GM19467 (cell line): Measurements from ENCODE around the gene RELL1.
"Not testable (repeated sequence)": the region's sequence is repeated elsewhere in the genome, so short reads cannot be mapped to it uniquely, and the experiment has no call there.

Experiments used
- ATAC-seq: cut with Tn5 transposase; IDR thresholded peaks from one replicate; pipeline ENCODE4 v1.9.1; 2021; ENCODE audit warnings: mild to moderate bottlenecking, moderate library complexity; ENCODE audit not compliant: unreplicated experiment

Gene RELL1

GRCh38 chr4:37693450-37694190, 7.4 kb upstream of the RELL1 start:
- ATAC-seq: no peak

GRCh38 chr4:37693030-37693429, 6.9 kb upstream of the RELL1 start:
- ATAC-seq: no peak

DNA sequence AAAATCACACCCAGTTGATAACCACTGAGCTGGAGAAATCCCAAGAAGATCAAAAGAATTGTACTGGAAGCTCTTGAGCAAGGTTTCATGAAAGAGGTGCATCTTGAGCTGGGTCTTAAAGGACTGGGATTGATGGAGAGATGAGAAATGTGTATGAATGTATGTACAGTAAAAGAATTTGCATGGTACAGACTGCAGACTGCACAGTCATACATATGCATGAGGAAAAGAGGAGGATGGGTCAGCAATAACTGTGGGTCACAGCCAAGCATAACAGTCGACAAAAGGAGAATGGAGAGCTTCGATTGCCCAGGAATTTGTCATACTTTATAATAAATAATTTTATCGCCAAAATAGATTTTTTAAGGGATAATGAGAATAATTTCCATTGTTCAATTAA, 4.8 kb upstream of the RELL1 start:
- ATAC-seq: no peak

- no peak for ATAC-seq
Observed at GRCh38 chr4:37689353-37690095, 3.3 kb upstream of the RELL1 start.

DNA sequence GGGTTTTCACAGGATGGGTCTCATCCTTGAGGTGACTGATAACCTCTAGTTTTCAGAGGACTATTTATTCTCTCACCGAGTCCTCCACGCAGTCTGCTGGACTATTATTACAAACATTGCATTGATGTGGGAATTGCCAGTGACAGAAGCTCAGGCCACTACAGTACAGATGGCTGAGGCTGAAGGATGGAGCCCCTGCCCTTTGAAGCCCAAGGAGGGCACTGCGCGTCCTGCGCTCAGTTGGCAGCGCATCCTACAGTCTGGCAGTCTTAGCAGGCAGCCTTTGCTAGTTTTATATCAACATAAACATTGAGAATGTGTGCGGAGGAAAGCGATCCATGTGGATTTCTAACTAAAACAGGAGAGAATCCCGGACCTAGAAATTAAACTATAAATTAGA, 1.5 kb upstream of the RELL1 start:
- no peak for ATAC-seq

DNA sequence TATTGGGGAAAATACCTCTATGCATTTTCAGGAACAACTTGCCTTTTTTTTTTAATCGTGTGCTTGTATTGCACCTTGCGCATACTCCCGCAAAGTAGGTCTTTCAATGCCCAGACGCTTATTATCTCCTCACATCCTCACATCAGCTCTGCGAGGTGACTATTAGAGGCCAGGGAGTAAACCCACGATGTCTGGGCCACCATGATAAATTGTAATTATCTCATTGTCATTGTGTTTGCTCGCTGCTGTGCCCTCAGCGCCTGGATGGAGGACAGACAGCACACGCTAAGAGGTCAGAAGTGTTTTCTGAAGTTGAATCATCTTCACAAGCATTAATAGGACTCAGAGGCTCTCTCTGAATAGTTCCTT, 1.0 kb upstream of the RELL1 start:
- ATAC-seq: no peak

DNA sequence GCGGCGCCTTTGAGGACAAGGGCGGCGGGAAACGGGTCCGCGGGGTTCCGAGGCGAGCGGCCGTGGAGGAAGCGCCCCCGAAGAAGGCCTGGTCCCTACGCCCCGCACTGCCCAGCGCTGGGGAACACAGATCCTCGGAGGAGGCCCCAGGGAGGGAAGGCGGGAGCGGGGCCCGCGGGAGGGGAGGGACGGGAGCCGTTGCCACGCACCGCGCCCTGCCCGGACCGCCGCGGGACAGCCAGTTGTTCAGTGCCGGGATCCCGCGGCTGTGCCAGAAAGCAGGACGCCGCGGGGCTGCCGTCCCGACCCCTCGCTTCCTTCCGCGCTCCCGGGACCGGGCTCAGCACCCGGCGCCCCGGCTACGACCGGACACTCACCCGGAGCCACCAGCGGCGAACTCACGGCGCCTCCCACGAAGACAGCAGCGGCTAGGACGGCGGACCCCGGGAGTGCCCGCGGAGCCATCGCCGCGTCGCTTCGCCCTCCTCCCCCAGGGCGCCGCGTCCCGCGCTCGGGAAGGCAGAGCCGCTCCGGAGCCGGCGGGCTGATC, 278 bp downstream of the RELL1 start:
- peak; percentile 15 for ATAC-seq

DNA sequence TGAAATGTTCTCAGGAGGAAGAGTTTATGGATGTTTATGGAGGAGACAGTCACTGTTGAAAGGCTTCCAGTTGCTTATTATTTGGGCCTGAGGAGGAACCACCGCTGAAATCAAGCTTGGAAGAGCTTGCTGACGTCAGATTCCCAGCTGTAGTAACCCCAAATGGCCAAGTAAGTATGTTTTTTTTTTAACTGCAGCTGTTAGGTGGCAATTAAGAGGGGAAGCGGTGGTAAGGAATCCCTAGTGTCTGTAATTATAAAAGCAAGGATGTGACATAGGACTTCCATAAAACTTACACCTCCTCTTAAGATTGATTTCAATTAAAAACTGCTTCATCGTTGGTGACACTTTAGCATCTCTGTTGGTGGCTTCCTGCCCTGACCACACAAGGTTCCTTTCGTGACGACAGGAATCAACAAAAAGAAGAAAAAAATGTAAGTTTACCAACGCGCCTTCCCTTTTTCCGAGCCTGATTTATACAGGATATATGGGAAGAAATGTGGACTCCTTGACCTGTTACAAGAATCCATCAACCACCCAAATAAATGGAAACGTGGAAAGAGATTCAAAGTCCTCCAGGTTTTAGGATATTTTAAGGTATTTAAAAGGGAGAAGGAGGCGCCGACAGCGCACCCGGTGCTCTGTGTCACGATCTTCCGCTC, 884 bp downstream of the RELL1 start:
- ATAC-seq: no peak

- ATAC-seq: no peak
Observed at GRCh38 chr4:37684154-37684553, 2.0 kb downstream of the RELL1 start.

GRCh38 chr4:37682701-37683401, 3.3 kb downstream of the RELL1 start:
- ATAC-seq: peak; percentile 22

- ATAC-seq: no peak
Observed at GRCh38 chr4:37680089-37680488, 6.1 kb downstream of the RELL1 start.

DNA sequence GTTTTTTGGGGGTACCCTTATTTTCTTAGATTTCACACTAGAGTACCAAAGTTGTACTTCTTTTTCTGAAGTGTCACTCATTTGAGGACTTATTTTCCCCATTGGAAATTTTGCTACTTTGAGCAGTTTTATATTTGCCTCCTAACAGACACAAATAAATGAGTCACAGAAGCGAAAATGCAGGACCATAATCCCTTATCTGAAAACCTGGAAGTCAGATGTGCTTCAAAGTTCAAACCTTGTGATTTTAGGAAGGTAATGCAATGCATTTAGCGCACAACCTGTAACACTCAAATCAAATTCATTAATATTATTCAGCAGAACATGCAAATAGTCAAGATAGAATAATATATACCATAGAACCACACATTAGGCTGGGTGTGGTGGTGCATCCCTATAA, 6.9 kb downstream of the RELL1 start:
- no peak for ATAC-seq

DNA sequence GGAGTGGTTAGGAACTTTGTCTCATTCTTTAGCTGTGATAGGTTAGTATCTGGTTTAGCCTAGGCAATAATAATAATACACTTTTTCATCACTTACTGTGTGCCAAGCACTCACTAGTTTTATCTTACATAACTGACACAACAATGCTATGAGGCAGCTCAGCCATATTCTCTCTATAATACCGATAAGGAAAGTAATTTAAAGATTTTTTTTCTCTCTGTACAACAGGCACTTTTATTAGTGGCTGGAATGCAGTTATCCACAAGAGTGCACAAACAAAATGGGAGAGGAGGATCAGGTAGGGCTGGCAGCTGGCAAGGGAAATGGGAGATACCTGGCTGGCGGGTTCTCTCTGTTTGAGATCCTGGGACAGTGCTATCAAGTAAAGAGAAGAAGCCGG, 7.6 kb downstream of the RELL1 start:
- ATAC-seq: no peak

GRCh38 chr4:37675587-37676290, 10.4 kb downstream of the RELL1 start:
- ATAC-seq: peak; percentile 94

DNA sequence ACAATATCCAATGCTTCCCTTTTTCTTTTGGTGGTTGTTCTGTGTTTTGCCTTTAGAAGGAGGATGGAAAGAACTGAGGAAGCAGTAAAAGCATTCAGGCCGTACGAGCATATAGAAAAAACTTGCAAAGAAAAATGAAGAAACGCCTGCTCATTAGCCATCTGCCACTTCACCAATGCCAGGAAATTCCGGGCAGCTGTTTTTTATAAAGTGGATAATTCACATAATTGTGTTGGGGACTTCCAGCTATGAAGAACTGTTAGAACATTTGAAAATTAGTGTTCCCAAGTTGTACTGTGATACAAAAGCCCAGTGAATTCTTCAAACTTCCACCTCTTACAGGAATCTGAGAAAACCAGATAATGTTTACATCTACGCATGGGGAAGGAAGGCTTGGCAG, 11.7 kb downstream of the RELL1 start:
- ATAC-seq: no peak

DNA sequence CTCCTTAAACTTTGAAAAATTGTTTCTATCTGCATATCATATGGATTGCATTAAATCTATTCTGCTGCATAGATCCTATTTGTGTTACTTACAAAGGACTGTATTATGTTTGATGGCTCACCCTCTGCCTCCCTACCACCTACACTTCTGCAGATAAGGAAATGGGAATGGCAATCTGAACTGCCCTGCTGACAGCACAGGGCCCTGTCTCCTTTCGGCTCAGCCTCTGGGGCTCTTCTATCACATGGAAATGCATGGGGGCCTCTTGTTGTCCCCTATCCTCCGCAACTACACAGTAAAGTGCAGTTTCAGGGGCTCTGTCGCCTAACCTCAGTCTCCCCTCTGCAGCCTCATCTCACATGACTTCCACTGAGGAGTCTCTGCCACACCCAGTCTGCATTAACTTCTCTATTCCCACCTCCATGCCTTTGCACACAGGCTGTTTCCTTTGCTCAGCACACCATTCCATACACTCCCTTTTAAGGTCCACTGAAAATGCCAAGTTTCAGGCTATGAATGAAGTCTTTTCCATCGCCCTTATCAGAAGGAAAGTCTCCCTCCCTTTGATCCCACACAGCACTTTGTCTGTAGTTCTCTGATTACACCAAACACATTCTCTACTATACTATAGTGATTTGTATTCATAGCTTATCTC, 12.5 kb downstream of the RELL1 start:
- ATAC-seq: no peak

- no peak for ATAC-seq
Observed at GRCh38 chr4:37671072-37671471, 15.1 kb downstream of the RELL1 start.

GRCh38 chr4:37670249-37670648, 15.9 kb downstream of the RELL1 start:
- no peak for ATAC-seq

GRCh38 chr4:37669124-37669523, 17.1 kb downstream of the RELL1 start:
- ATAC-seq: not testable (repeated sequence)
